T-helper 2 cell (primary cell): Measurements from ENCODE around the gene RASL11B.

Experiments used
- DNase-seq, 5 experiments: peaks; one replicate each; pipeline versions ENCODE4 v3.0.0 to v3.0.0-alpha.2; 2012 to 2022

Gene RASL11B

DNA sequence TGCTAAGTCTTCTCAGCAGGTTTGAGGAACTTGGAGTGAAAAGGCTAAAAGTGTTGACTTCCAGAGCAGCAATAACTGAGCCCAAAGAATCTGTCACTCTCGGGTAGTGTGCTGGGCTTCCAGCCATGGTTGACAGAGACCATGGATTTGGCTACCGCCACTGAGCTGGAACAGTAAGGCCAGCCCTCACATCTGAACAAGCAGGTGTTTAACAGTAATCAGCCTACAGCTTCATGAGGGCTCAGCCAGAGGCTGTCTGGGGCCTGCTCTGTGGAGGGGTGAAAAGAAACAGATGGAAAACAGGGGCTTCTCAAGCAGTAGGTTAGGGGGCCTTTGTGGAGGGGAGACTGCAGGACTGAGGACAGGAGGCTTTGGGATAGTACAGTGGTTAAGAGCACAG is 14.9 kb downstream of the RASL11B start:
- DNase-seq, result no peak

DNA sequence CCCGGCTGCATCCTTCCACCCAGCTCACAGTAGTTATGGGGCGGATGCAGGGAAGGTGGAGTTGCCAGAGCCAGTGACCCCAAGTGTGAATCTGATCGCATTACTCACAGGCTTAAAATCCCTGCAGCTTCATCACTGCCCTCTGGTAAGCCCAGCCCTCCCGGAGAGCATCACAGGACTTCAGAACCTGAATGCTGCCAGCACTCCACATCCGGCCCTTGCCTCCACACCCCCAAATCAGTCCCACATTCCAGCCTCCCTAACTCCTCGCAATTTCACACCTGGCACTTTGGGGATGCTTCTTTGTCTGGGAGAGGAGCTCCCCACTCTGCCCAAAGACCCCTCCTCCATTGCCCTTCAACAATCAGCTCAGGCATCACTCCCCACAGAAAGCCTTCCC is 15.6 kb downstream of the RASL11B start:
- no peak for DNase-seq

DNA sequence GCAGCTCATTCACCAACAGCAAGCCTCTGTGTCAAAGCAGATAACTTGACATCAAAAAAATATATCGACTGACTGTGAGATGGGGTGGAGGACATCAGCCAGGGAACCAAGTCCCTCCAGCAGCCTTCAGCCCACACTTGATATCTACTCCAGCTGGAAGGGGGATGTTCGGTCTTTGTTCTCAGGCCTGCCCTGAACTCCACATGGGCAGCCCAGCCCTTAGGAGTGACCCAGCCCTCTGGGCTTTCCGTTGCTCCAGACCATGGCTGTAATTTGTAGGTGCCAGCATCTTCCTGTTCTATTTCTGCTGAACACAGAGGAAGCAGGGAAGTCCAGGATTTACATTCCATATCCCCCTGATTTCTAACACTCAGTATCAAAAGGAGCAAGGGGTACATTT is 17.4 kb downstream of the RASL11B start:
- no peak for DNase-seq

DNA sequence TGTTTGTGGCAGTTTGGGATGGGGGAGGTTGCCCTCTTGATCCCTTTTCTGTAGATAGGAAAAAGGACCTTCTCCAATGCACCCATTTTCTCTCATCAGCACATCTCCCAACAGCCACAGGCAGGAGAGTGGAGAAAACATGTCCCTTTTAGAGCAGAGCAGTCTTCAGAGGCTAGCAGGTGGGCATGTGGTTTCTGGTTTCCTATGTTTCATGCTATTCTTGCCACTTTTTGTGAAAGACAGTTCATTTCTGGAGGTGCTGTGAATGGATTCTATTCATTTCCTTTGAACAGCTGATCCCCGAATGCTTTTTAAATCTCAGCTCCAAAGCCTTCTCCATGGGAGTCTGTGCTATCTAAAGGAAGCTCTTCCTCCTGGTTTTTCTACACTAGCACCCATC is 18.9 kb downstream of the RASL11B start:
- DNase-seq, result no peak

DNA sequence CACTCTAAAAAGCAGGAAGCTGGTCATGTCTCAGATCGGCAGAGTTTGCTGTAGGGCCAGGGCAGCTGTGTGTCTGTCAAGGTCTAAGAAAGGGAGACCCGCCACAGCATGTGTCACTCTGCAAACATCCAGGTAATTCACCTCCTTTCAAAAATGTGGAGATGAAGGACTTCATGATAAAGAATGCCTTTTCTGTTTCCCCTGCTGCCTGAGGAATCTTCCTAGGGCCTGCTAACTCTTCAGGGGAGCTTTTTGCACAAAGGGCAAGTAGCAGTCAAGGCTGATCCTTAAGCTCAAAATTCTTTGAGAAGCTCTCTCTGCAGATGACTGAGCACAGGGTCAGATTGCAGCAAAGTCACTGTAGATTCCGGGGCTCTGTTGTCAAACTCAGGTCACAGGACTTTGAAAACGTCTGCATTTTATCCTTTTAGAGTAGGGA is 21.1 kb downstream of the RASL11B start:
- DNase-seq, result no peak

DNA sequence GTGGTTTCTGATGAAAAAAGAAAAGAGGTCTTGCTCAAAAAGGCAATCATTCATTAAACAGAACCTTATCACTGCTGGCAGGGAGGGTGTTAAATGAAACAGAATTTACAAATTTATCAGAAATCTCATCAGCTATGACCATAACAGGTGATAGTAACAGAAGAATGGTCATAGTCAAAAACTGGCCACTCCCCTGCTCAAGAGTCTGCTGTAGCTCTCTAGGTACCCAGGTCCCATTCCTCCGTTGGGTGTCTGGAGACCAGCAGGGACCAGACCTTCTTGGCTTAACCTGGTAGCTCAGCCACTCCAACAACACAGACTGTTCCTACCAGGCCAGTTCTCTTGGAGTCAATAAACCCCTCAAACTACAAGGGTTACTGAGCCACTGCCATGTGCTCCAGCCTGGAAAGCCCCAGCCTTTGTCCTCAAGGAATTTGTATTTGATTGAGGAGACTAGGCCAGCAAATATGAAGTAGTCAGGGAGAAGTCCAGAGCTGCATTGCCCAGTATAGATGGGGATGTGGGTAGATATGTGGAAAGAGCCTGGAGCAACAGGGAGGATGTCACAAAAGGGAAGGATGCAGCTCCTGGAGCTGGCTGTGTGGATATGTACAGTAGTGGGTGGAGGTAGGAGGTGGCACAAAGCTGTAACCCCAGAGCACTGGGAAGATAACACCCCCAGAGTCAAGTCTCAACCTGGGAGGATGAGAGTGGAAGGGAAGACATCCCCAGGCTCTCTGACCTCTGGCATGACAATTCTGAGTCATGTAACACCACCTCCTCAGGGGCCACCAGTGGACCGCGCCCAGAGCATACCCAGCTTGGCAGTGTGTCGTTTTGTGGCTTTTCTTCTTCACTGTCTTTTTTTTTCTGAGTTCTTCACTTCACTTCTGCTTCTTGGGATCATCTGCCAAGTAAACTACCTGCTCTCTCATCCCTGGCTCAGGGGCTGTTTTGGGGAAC is 21.9 kb downstream of the RASL11B start:
- no peak for DNase-seq

DNA sequence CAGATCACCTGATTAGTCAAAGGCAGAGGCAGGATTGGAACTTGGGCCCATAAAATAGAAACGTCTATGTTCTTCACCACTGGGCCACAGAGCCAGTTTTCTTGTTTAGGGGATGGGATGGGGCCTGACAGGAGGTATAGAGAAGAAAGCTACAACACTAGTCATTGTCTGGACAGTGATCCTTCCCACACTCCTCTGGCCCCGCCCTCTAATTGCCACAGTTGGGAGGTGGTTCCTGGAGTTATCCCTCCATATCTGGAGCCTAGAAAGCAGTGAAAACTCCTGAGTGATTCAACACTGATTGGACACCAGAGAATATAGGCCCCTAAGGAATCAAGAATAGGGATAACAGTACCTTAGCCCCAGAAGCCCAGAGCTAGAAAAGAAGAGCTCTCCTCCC is 22.9 kb downstream of the RASL11B start:
- no peak for DNase-seq

DNA sequence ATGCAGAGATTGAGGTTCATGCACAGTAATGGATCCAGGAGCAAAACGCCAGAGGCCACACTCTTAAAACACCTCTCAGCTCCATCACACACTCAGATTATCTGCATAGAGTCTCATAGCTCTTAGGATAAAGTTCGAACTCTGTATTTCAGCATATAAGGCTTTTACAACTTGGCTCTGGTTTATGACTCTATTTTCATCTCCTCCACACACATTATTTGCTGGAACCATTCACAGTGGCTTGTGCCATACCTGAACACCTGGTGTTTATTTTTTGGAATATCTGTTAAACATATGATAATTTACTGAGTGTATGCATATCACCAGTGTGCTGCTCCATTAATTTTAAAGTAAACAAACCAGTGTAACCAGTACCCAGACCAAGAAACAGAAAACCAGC is 27.2 kb downstream of the RASL11B start:
- DNase-seq, result no peak

DNA sequence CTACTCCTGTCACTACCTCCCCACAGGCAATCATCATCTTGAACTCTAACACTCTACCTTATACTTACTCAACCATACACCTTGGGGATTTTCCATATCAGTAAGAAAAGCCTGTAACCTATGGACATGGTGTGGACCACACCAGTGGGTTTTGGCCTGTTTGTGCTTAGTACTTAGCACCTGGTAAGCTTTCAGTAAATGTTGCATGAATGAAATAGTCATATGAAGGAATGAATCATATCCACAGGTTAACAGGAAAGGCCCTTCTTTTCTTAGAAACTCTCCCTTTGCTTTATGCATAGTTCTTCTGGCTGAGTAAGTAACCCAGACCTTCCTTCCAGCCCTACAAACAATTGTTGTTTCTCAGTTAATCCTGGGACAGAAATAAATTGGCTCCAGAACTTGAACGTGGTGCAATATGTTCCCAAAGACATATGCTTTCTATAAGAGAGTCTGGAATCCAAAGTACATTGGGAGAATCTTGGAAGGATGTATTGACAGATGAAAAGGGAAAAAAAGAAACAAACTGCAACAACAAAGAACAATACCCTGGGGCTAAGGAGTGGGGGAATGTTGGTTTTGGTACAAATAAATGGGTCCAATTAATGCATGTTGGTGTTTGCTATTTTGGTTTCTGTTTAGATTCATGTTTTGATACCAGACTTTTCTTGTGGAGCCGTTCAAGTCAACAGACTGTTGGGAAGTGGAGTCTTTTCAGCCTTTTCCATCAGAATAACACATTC is 27.8 kb downstream of the RASL11B start:
- DNase-seq, result no peak

DNA sequence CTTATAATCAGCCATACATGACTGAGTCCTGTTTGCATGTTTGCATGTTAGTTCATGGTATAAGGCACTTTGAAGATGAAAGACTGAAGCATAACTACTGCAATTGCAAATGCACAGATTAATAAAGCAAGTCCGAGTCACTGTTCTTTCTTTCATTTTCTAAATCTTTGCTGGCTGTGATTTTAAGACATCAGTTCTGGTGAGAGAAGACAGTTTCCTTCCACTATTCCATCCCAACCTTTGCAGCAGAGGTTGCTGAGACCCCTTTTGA is 28.3 kb downstream of the RASL11B start:
- no peak for DNase-seq

DNA sequence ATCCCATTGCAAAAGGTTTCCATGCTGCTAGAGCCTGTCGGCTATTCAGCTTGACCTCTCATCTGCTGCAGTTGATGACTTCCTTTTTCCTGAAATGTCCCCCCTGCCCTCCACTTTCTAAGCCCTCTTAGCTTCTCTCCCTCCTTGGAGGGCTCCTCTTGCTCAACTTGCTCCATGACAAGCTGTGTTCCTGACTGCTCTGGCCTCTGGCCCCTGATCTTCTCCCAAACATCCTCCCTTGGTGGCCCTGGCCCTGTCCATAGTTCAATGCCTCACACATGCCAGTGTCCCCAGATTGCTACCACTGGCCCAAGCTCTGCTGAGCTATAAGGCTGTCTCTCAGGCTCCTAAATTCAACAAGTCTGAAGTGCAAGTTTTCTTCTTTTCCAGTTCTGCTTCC is 29.6 kb downstream of the RASL11B start:
- no peak for DNase-seq

DNA sequence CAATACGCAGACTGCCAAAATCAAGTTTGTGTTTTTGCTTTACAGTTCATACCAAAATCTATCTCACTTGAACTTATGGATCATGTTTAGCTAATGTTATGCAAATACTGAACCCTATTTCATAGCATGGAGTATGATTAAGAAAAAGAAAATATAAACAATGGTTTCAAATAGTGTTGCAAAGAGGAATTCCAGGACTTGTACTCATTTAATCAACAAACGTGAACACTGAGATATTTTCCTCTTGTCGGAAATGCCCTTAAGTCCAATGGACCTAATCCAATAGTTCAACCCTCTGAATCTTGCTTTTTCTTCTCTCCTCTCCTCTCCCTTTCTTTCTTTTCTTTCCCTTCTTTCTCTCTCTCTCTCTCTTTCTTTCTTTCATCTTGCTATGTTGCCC is 30.8 kb downstream of the RASL11B start:
- DNase-seq, result no peak

DNA sequence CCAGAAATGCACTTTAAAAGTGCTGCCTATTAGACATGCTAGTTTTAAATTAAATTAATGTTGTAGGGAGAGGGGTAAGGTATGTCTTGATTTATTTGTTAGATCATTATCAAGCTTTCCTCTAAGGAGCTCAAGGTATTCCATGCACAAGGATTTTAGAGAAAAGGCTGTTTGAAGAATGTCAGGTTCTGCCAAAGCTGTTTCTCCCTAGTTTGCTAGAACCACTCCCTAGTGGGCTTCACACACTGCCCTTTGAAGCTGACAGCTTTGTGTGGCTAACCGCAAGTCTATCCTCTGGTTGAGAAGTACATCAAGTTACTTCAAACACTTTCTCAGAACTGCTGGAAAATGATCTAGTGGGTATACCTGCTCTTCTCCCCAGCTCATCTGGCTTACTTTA is 32.3 kb downstream of the RASL11B start:
- DNase-seq, result no peak

DNA sequence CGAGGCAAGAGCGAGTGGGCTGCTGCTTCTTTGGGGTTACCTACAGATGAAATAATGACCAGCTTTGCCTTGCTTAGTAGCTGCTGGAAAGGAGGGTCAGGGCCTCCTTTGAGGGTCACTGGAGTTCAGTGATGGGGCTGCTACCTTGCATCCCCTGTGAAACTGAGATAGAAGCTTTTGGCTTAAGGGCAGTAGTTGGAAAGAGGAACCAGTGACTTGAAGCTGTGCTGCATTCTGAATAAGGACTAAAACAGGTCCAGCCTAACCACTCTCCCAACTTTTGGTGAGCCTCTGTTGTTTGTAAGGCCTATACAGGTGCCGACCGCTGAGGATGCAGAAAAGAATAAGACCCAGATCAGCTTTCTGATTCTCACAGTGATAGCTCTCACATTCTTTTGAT is 41.2 kb downstream of the RASL11B start:
- DNase-seq, result no peak

DNA sequence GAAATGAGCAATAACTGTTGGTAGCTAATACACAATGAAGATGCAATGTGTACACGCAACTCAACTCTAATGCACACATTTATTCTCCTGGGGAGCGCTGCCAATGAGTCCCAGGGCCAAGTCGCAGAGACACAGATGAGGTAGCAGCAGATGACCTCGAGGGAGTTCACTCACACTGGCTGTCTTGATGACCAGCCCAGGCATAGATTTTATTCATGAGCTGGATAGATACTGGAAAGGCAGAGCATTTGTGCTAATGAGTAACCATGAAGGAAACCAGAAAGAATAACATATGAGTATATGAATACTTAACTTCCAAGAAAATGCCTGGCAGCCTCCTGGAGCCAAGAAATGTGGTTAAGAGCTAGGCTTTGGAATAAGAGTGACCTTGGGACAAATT is 42.3 kb downstream of the RASL11B start:
- no peak for DNase-seq

DNA sequence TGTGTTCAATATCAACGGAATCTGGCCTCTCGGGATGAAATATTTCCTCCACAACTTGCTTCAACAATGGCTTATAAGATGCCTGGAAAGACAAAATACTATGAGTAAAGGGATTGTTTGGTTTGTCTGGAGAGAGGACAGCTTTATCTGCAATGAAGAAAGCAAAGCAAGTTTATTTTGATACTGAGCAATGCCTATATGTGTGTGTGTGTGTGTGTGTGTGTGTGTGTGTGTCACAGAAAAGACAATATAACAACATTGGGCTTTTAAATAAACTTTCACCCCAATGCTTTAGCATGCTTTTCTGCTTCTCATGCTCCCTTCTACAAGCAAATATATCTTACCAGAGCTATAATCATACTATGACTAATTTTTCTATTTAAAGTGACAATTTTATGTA is 45.4 kb downstream of the RASL11B start:
- DNase-seq, result no peak

DNA sequence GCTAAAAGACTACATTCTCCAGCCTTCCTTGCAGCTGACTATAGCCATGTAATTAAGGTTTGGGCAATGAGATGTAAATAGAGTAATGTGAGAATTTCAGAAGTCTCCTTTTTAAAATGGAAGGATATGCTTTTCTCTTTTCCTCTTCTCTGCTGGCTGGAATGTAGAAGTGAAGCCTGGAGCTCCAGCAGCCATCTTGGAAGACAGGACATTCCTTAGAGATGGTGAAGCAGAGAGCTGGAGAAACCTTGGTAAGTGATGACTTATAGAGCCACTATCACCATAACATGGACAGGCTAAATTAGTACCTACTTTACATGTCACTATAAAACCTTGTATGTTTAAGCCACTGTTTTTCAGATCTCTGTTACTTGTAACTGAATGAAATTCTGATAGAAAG is 48.0 kb downstream of the RASL11B start:
- DNase-seq, result no peak

DNA sequence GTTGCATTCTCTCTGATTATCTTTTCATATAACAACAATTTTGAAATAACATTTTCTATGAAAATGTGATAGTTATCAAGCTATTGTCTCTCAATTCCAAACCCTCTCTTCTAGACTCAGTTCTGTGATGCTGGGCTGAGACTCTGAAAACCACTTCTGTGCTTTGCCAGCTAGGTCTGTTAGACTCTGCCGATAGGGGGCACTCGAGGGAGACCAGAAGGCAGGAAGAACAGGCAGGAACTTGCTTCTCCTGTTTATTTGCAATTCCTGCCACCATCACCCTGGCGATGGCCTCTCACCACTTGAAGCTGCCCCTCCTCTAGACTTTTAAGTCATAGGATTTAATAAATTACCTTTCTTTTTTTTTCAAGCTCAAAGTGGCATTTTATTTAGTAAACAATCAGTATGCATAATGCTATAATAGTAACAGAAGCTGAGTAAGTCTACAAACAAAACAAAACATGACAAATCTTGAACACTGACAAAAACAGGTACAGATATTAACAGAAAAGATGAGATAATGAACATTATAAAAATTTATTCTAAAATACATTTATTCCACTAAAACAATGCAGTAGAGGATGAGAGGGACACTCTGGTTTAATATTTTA is 49.7 kb downstream of the RASL11B start:
- peak in 4 of 5 experiments; percentile 14 to 64 (median 45) for DNase-seq

DNA sequence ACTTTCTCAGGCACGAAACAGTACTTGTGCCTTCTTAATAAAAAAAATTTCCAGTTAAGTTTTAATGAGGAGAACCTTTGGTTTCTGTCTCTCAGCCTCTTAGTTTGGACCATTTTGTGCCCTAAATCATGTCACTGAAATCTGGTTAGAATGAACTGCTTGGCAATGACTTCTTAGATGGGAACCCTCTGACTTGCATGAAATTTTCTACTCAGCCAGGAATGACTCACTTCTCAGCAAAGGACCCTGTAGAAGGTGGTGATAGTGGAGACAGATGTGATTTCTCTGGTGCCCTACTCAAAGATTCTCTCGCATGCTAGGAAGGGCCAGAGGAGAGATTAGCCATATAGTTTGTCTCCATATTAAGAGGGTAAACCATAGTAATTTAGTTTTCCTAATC is 50.5 kb downstream of the RASL11B start:
- no peak for DNase-seq

DNA sequence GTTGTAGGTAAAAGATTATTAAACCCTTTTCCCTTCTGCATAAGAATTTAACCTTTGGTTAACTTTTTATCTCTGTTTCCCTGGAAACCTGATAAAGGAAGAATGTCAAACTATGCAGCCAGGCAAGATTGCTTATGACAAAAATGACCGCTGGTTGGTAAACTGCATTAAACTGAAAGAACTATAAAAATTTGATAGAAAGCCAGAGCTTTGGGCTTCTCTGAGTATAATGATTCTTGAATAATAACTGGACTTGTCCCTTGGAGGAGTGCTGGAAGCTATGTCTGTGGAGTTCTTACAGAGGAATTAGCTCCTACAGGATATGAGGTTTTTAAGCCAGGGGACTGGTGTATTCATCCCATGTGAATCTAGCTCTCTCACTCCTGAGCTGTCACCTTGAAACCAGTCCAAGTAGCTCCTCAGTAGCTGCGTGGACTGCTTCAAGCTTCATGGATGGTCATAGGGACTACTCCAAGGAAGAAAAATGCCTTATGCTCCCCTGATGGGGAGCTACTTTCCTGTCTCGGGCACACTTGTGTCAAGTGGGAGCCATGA is 52.0 kb downstream of the RASL11B start:
- no peak for DNase-seq

DNA sequence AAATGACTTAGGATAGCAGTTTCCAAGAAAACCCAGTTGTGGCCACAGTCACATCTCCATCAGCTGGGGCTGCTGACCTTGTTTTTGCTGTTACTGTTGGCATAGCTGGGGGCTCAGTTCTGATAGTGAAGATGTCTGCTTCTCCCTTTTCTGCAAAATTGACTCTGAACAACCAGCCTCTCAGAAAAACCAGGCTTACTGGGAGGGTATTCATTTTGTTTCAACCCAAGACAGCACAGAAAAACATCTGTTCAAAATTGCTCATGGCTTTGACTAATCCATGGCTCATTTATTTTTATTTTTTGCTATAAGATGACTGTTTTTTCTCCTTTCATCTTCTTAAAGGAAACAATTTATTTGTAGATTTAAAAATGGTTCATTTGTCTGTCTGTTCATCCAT is 53.1 kb downstream of the RASL11B start:
- no peak for DNase-seq

DNA sequence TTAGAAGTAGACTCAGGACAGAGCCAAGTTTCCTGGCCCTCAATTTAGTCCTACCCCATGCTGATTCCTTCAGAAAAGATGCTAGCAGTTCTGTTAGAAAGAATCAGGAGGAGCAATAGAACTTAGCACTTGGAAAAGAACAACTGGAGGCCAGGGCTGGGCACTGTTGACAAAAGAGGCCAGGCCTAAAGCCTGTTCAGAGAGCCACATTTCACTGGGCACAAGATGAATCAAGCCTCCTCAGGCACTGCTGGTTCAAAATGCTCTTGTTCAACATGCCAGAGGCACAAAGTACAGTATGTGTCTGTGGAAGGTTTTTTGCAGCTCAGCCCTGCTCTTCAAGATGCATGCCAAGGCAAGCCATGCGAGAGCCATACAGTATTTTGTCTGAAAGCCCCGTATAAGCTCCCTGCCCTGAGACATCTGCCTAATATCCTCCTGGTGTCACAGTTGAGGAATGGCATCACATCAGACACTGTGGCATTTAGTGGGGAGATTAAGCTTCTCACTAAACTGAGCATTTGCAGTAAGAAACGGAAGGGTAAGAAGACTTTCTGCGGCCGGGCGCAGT is 53.7 kb downstream of the RASL11B start:
- no peak for DNase-seq
